ENCODE measurements around the gene ADAMTS2.

DNA sequence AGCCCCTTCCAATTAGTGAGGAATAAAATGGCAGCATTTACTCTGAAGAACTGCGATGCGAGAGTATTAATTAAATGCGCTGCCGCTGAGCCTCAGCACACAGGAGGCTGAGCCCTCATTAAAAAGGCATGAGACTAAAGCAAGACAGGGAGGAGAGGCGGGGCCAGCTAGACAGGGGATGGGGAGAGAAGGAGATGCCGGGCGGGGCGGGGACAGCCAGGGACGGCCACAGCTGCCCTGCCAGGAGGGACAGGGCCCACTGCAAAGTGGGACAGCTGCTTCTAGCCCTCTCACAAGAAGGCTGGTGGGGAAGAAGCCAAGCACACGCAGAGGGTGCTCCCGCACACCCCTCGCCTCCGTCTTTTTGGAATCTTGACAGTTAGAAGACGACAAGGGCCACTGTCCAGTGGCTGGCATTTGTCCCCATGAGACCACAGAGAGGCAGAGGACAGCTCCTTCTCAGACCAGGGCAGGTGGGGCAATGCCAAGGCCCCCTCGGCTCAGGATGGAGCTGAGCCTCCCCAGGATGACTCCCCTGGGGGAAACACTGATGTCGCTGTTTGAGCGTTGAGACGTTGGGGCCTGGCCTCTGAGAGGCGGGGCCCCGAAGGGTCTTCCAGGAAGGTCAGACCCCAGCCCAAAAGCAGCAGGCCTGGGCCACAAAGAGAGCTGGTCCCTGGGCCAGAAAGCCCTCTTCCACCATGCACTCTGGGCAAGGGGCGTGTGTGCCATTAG, 26.9 kb downstream of the ADAMTS2 start:
- no peak for TF ChIP-seq EZH2 (IDR thresholded peaks at IDR 0.05; ENCODE audit: insufficient read depth, poor library complexity, severe bottlenecking)
- no peak for TF ChIP-seq EZH2phosphoT487 (IDR thresholded peaks at IDR 0.05; ENCODE audit: insufficient read depth, low read depth)
